Activated CD4-positive, alpha-beta memory T cell treated with anti-CD3 and anti-CD28 coated beads, Interleukin-2, amount 10 ng/mL, durations not matched to agents 7 days and 5 days (primary cell): Measurements from ENCODE around the gene LMAN2. TPM values are rescaled to one million over a fixed set of nuclear protein-coding genes. Genes with fewer than 3 reads are reported as not detected.

Source experiments
- CTCF ChIA-PET: fragments of 350-600 bp; sonication (Branson Sonifier 250); formaldehyde crosslinking; loops from one replicate; lab custom pipeline; 2021; ENCODE audit warnings: antibody characterized with exemption, inconsistent platforms; lab: Charles Lee
- POLR2A ChIA-PET: fragments of 350-600 bp; sonication (Branson Sonifier 250); formaldehyde crosslinking; loops from one replicate; lab custom pipeline; 2021; ENCODE audit warnings: antibody characterized with exemption; lab: Charles Lee
- DNase-seq: peaks from one replicate; pipeline ENCODE4 v3.0.0-alpha.2; 2020
- H3K27ac Mint-ChIP-seq: one replicate; pipeline ENCODE4 v1.8.0; 2021; ENCODE audit warnings: mild to moderate bottlenecking, mixed read lengths
- H3K27me3 Mint-ChIP-seq: one replicate; pipeline ENCODE4 v1.8.0; 2021; ENCODE audit warnings: mixed read lengths
- H3K36me3 Mint-ChIP-seq: one replicate; pipeline ENCODE4 v1.8.0; 2021; ENCODE audit warnings: low read depth, mixed read lengths
- H3K4me1 Mint-ChIP-seq: one replicate; pipeline ENCODE4 v1.8.0; 2021; ENCODE audit warnings: mixed read lengths
- H3K4me3 Mint-ChIP-seq: one replicate; pipeline ENCODE4 v1.8.0; 2021; ENCODE audit warnings: mild to moderate bottlenecking, mixed read lengths
- H3K9me3 Mint-ChIP-seq: one replicate; pipeline ENCODE4 v1.8.0; 2021; ENCODE audit warnings: mixed read lengths
- total RNA-seq, 2 experiments: library from RNA; stranded (reverse); gene quantifications; one replicate each; pipeline ENCODE4 v1.2.3, GENCODE V29; 2021

The LMAN2 gene
- total RNA-seq, 2 experiments from 2014 or later: 145 to 149 TPM

- Mint-ChIP-seq H3K27ac (peak overlapping the region; percentile 75), H3K4me3 (no peak overlapping the region), H3K36me3 (peaks cover 69% of the 10 kb centered on the region), H3K9me3 (no peaks in the 10 kb centered on the region), H3K4me1 (peaks cover 77% of the 10 kb centered on the region), H3K27me3 (no peaks in the 10 kb centered on the region)
- ChIA-PET POLR2A (interaction anchor here (1.2 to 6.1 kb wide), 5 partner anchors 12 to 167 kb away, joined by 3 to 68 read pairs (median 5); partner anchors contain the start of gene MXD3), CTCF (interaction anchor here (1.2 to 4.5 kb wide), 3 partner anchors 10 to 186 kb away, joined by 3 to 43 read pairs (median 13); no protein-coding TSS in a partner anchor)
- no peak for DNase-seq
These were observed 51.8 kb downstream of the LMAN2 start for GRCh38 chr5:177299697-177300096.

GRCh38 chr5:177297922-177298321, 53.5 kb downstream of the LMAN2 start:
- H3K27me3 Mint-ChIP-seq: no peaks in the 10 kb centered on the region
- ChIA-PET CTCF (interaction anchor here (0.8 to 4.5 kb wide), 2 partner anchors 12 to 211 kb away, joined by 3 to 43 read pairs; partner anchors contain the start of gene FGFR4), POLR2A (interaction anchor here (1.9 to 2.8 kb wide), 3 partner anchors 14 to 21 kb away, joined by 4 to 11 read pairs (median 6); partner anchors contain the start of gene MXD3)
- peaks cover 75% of the 10 kb centered on the region for H3K36me3 Mint-ChIP-seq
- H3K27ac Mint-ChIP-seq: no peak overlapping the region
- DNase-seq: no peak
- no peaks in the 10 kb centered on the region for H3K9me3 Mint-ChIP-seq
- no peak overlapping the region for H3K4me3 Mint-ChIP-seq
- peaks cover 73% of the 10 kb centered on the region for H3K4me1 Mint-ChIP-seq

GRCh38 chr5:177296581-177296980, 54.9 kb downstream of the LMAN2 start:
- Mint-ChIP-seq H3K9me3 (no peaks in the 10 kb centered on the region), H3K27ac (peak overlapping the region; percentile 72), H3K4me1 (peaks cover 63% of the 10 kb centered on the region), H3K4me3 (no peak overlapping the region), H3K27me3 (no peaks in the 10 kb centered on the region), H3K36me3 (peaks cover 79% of the 10 kb centered on the region)
- CTCF ChIA-PET: interaction anchor here (0.9 to 4.5 kb wide), 5 partner anchors 13 to 185 kb away, joined by 3 to 43 read pairs (median 4); no protein-coding TSS in a partner anchor
- POLR2A ChIA-PET: interaction anchor here (0.6 to 2.3 kb wide), 3 partner anchors 15 to 21 kb away, joined by 3 to 11 read pairs (median 4); partner anchors contain the start of gene MXD3
- DNase-seq: no peak

- ChIA-PET POLR2A (interaction anchor here (1.0 to 2.3 kb wide), 2 partner anchors 16 to 19 kb away, joined by 3 to 11 read pairs; partner anchors contain the start of gene MXD3), CTCF (interaction anchor here (0.9 to 4.5 kb wide), 5 partner anchors 14 to 184 kb away, joined by 3 to 43 read pairs (median 4); no protein-coding TSS in a partner anchor)
- Mint-ChIP-seq H3K36me3 (peaks cover 76% of the 10 kb centered on the region), H3K27me3 (no peaks in the 10 kb centered on the region), H3K9me3 (no peaks in the 10 kb centered on the region), H3K27ac (peak overlapping the region; percentile 72), H3K4me1 (peaks cover 57% of the 10 kb centered on the region), H3K4me3 (no peak overlapping the region)
- DNase-seq: no peak
These were observed 55.5 kb downstream of the LMAN2 start for GRCh38 chr5:177295924-177296323.

- H3K27me3 Mint-ChIP-seq: no peaks in the 10 kb centered on the region
- H3K4me1 Mint-ChIP-seq: peaks cover 47% of the 10 kb centered on the region
- no peak overlapping the region for H3K4me3 Mint-ChIP-seq
- ChIA-PET CTCF (interaction anchor here (0.6 to 1.2 kb wide), 2 partner anchors 14 to 175 kb away, joined by 3 read pairs; no protein-coding TSS in a partner anchor), POLR2A (interaction anchor here (1.1 kb wide), 1 partner anchor 15 kb away, joined by 4 read pairs; no protein-coding TSS in a partner anchor)
- no peak for DNase-seq
- peaks cover 71% of the 10 kb centered on the region for H3K36me3 Mint-ChIP-seq
- H3K27ac Mint-ChIP-seq: peak overlapping the region; percentile 7
- no peaks in the 10 kb centered on the region for H3K9me3 Mint-ChIP-seq
These were observed 56.8 kb downstream of the LMAN2 start for GRCh38 chr5:177294632-177295031.

DNA sequence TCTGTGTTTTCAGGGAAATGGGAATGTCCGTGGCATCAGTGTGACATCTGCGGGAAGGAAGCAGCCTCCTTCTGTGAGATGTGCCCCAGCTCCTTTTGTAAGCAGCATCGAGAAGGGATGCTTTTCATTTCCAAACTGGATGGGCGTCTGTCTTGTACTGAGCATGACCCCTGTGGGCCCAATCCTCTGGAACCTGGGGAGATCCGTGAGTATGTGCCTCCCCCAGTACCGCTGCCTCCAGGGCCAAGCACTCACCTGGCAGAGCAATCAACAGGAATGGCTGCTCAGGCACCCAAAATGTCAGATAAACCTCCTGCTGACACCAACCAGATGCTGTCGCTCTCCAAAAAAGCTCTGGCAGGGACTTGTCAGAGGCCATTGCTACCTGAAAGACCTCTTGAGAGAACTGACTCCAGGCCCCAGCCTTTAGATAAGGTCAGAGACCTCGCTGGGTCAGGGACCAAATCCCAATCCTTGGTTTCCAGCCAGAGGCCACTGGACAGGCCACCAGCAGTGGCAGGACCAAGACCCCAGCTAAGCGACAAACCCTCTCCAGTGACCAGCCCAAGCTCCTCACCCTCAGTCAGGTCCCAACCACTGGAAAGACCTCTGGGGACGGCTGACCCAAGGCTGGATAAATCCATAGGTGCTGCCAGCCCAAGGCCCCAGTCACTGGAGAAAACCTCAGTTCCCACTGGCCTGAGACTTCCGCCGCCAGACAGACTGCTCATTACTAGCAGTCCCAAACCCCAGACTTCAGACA, 57.5 kb downstream of the LMAN2 start:
- Mint-ChIP-seq H3K27ac (no peak overlapping the region), H3K36me3 (peaks cover 76% of the 10 kb centered on the region), H3K4me3 (no peak overlapping the region), H3K27me3 (no peaks in the 10 kb centered on the region), H3K9me3 (no peaks in the 10 kb centered on the region), H3K4me1 (peaks cover 41% of the 10 kb centered on the region)
- CTCF ChIA-PET: interaction anchor here (0.6 to 1.2 kb wide), 2 partner anchors 14 to 174 kb away, joined by 3 read pairs; no protein-coding TSS in a partner anchor
- DNase-seq: no peak
- POLR2A ChIA-PET: interaction anchor here (1.1 kb wide), 1 partner anchor 16 kb away, joined by 4 read pairs; no protein-coding TSS in a partner anchor

- H3K27ac Mint-ChIP-seq: no peak overlapping the region
- no peaks in the 10 kb centered on the region for H3K27me3 Mint-ChIP-seq
- CTCF ChIA-PET: no interaction called here
- no peak overlapping the region for H3K4me3 Mint-ChIP-seq
- H3K4me1 Mint-ChIP-seq: peaks cover 24% of the 10 kb centered on the region
- DNase-seq: no peak
- POLR2A ChIA-PET: no interaction called here
- H3K9me3 Mint-ChIP-seq: no peaks in the 10 kb centered on the region
- H3K36me3 Mint-ChIP-seq: peaks cover 67% of the 10 kb centered on the region
These were observed 59.7 kb downstream of the LMAN2 start for GRCh38 chr5:177291735-177292134.

DNA sequence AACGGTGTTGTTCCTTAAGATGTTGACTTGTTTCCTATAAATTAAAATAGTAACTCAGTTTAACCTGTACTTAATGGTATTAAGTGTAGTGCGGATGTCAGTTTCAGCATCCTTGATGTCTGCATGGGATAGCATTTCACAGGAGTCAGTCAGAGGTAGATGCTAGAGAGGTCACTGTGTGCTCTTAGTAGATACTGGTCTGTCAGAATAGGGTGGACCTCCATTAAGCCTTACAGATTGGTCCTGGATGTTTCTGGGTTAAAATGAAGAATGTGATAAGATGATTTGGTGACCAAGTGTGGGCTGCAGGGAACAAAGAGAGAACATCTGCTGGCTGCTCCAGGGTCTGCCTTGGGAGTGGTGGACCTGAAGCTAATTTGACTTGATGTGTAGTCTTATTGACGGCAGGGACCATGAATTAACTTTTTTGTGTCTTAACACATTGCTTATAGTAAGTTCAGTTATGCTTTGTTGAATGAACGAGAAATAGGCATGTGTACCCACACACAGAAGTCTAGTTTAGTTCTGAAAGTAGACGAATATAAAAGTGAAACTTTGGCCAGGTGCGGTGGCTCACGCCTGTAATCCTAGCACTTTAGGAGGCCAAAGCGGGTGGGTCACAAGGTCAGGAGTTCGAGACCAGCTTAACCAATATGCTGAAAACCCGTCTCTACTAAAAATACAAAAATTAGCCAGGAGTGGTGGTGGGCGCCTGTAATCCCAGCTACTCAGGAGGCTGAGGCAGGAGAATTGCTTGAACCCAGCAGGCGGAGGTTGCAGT, 60.5 kb downstream of the LMAN2 start:
- no peak overlapping the region for H3K27ac Mint-ChIP-seq
- no peak for DNase-seq
- no peak overlapping the region for H3K4me3 Mint-ChIP-seq
- H3K4me1 Mint-ChIP-seq: peaks cover 18% of the 10 kb centered on the region
- no peaks in the 10 kb centered on the region for H3K27me3 Mint-ChIP-seq
- CTCF ChIA-PET: interaction anchor here (1.9 kb wide), 1 partner anchor 19 kb away, joined by 6 read pairs; no protein-coding TSS in a partner anchor
- POLR2A ChIA-PET: no interaction called here
- H3K36me3 Mint-ChIP-seq: peaks cover 61% of the 10 kb centered on the region
- no peaks in the 10 kb centered on the region for H3K9me3 Mint-ChIP-seq

- H3K4me1 Mint-ChIP-seq: peaks cover 7% of the 10 kb centered on the region
- CTCF ChIA-PET: interaction anchor here (0.7 kb wide), 1 partner anchor 22 kb away, joined by 3 read pairs; no protein-coding TSS in a partner anchor
- H3K36me3 Mint-ChIP-seq: peaks cover 49% of the 10 kb centered on the region
- POLR2A ChIA-PET: interaction anchor here (1.0 kb wide), 1 partner anchor 15 kb away, joined by 3 read pairs; the partner anchor contains the start of genes PRELID1 and RAB24
- H3K9me3 Mint-ChIP-seq: no peaks in the 10 kb centered on the region
- H3K4me3 Mint-ChIP-seq: no peak overlapping the region
- no peak for DNase-seq
- no peaks in the 10 kb centered on the region for H3K27me3 Mint-ChIP-seq
- no peak overlapping the region for H3K27ac Mint-ChIP-seq
These were observed 63.3 kb downstream of the LMAN2 start for GRCh38 chr5:177288191-177288590.

Other genes with a start within 250 kb of the LMAN2 start
- gene NSD1, start 217.9 kb downstream of the LMAN2 start, total RNA-seq: 10 to 100 TPM; 79.9 to 90.5 TPM
- 10 to 100 TPM; 43.0 to 46.6 TPM for gene RAB24, start 47.9 kb downstream of the LMAN2 start, total RNA-seq
- gene PRELID1, start 47.9 kb downstream of the LMAN2 start, total RNA-seq: 100 to 1,000 TPM; 153 to 156 TPM
- gene MXD3, start 39.8 kb downstream of the LMAN2 start, total RNA-seq: 10 to 100 TPM; 74.1 to 75.0 TPM
- gene RGS14, start 6.3 kb upstream of the LMAN2 start, total RNA-seq: 100 to 1,000 TPM; 103 to 107 TPM
- 1 to 10 TPM; 1.4 to 1.5 TPM for gene SLC34A1, start 32.8 kb upstream of the LMAN2 start, total RNA-seq
- gene PFN3, start 49.0 kb upstream of the LMAN2 start, total RNA-seq: not detected
- gene F12, start 57.9 kb upstream of the LMAN2 start, total RNA-seq: 1 to 10 TPM; 1.5 to 1.6 TPM
- 100 to 1,000 TPM; 206 to 208 TPM for gene GRK6, start 75.0 kb upstream of the LMAN2 start, total RNA-seq
- 1 to 10 TPM; 4.9 to 5.8 TPM for gene PRR7, start 95.1 kb upstream of the LMAN2 start, total RNA-seq
- 1 to 10 TPM; 4.9 to 5.0 TPM for gene DBN1, start 122.0 kb upstream of the LMAN2 start, total RNA-seq
- 10 to 100 TPM; 55.1 to 56.6 TPM for gene PDLIM7, start 145.9 kb upstream of the LMAN2 start, total RNA-seq
- 1 to 10 TPM; 2.4 TPM for gene DOK3, start 158.2 kb upstream of the LMAN2 start, total RNA-seq
- 100 to 1,000 TPM; 105 to 107 TPM for gene DDX41, start 165.3 kb upstream of the LMAN2 start, total RNA-seq
- gene FAM193B, start 202.9 kb upstream of the LMAN2 start, total RNA-seq: 100 to 1,000 TPM; 110 to 112 TPM
- gene TMED9, start 240.5 kb upstream of the LMAN2 start, total RNA-seq: 100 to 1,000 TPM; 135 to 141 TPM
- 10 to 100 TPM; 19.5 to 22.1 TPM for gene B4GALT7, start 248.5 kb upstream of the LMAN2 start, total RNA-seq